Adrenal gland (tissue), 12 donors: ENCODE data around the gene SLC22A3. TPM values are rescaled to one million over a fixed set of nuclear protein-coding genes. Genes with fewer than 3 reads are reported as not detected.

Experiments used
- DNase-seq, 7 donors: peaks; one replicate each; pipeline ENCODE4 v3.0.0-alpha.2; 2019 to 2020
- H3K27ac ChIP-seq, 5 donors: fragments of 200-600 bp; sonication (generic) in 4 of 5; 1 replicate in 3 of 5; 2 replicates in 2 of 5; pipeline versions ENCODE4 v1.5.1 to v1.8.0; 2016 to 2020; ENCODE audit warnings: mild to moderate bottlenecking in 1 of 5
- H3K27me3 ChIP-seq: fragments of 200-600 bp; 2 replicates; pipeline ENCODE4 v1.8.0; 2021
- H3K36me3 ChIP-seq, 2 donors: fragments of 200-600 bp; replicated peaks in 1 of 2; 1 replicate in 1 of 2; 2 replicates in 1 of 2; pipeline versions ENCODE4 v1.5.1 to v1.8.0; 2018 to 2022
- H3K4me1 ChIP-seq, 2 donors: fragments of 200-600 bp; replicated peaks in 1 of 2; 1 replicate in 1 of 2; 2 replicates in 1 of 2; pipeline versions ENCODE4 v1.5.1 to v1.8.0; 2018 to 2021
- H3K4me3 ChIP-seq, 4 donors: fragments of 200-600 bp; sonication (generic) in 3 of 4; one replicate each; pipeline ENCODE4 v1.5.1; 2016 to 2018
- H3K9me3 ChIP-seq, 3 donors: fragments of 200-600 bp; sonication (generic) in 1 of 3; replicated peaks in 1 of 3; 1 replicate in 2 of 3; 2 replicates in 1 of 3; pipeline versions ENCODE4 v1.5.1 to v1.8.0; 2016 to 2021
- CTCF ChIP-seq, 6 experiments: fragments of 450-650 bp in 4 of 6; fragments of 200-600 bp in 2 of 6; sonication (generic) in 1 of 6; IDR thresholded peaks; 1 replicate in 5 of 6; 2 replicates in 1 of 6; pipeline versions ENCODE4 v1.5.1 to v1.8.0; 2016 to 2021; ENCODE audit warnings: antibody characterized with exemption in 6 of 6, mild to moderate bottlenecking in 2 of 6, moderate library complexity in 1 of 6
- POLR2A ChIP-seq, 2 donors: fragments of 450-650 bp; IDR thresholded peaks; one replicate each; pipeline ENCODE4 v1.6.1; 2017; ENCODE audit warnings: antibody characterized with exemption in 2 of 2, mild to moderate bottlenecking in 2 of 2, moderate library complexity in 1 of 2
- whole genome bisulfite sequencing, 4 donors: extraction: QIAGEN DNeasy Blood & Tissue Kit in 2 of 4; methylation state at CpG; one replicate each; pipeline versions ENCODE4 v1.1.5 to v1.1.7; 2013 to 2017; 5-methylcytosine and 5-hydroxymethylcytosine counted together
- intact Hi-C, 2 donors: fragments of 100-400 bp; cut with DNase I; formaldehyde crosslinking; loops; one replicate each; pipeline versions ENCODE4 v1.14.1 to v1.15.0; 2022 to 2023
- polyA plus RNA-seq, 3 donors: library from polyadenylated mRNA; stranded (reverse); fragments of 200-250 nt in 2 of 3; fragments of 350-450 nt in 1 of 3; fragmentation: Illumina TruSeq in 1 of 3; extraction: RNeasy Lipid Tissue Mini Kit (QIAGEN cat#74804) in 1 of 3; gene quantifications; one replicate each; pipeline ENCODE4 v1.2.3, GENCODE V29; 2013 to 2014
- total RNA-seq, 9 donors: library from RNA; depleted of rRNA in 4 of 9; stranded (reverse); fragments of >200 nt in 4 of 9; fragments of 120-200 nt in 1 of 9; fragmentation: NEBNext Ultra II Directional in 1 of 9; extraction: Animal tissue kit (Norgen Biotek cat#: 25700) in 1 of 9; gene quantifications; one replicate each; pipeline versions ENCODE4 v1.1.0 to v1.2.4, GENCODE V29; 2013 to 2023
- donor health status: healthy with polysubstance abuse.
- donor health status: Bipolar disorder and iron deficiency.
- donor health status: DM: yes; HTN: yes; CAD: no.
- donor health status: DM: no; HTN: no; CAD: no.
- donor health status: DM: no; HTN: no; CAD: no.
- donor health status: DM: yes; HTN: yes; CAD: no.

Gene SLC22A3
- total and polyA plus RNA-seq, 12 donors, result 7.2 to 51.9 (median 31.2) TPM

DNA sequence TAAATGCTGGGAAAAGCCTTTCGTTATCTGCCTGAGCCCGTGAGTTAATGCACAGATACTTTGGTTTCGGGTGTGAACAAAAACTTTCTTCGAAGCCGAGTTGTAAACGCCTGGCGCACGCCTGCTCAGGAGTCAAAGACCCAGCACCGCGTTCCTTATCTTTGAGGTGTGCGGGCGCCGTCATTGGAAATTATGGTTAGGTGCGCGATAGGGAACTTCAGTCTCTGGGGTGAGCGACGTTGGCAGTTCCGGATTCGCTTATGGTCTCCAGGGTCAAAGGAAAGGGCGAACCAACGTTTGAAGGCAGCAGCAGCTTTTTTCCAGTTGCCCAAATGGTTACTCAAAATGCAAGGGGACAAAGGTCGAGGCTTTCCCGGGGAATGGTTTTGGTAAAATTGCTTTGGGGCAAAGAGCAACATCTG, 853 bp downstream of the SLC22A3 start:
- Histone ChIP-seq H3K36me3 (no peaks in the 10 kb centered on the region), H3K27me3 (no peaks in the 10 kb centered on the region), H3K4me1 (peaks cover 5 to 8% of the 10 kb centered on the region in 2 donors), H3K27ac (peak overlapping the region in 3 of 5 donors; percentile 72 to 82 (median 77)), H3K4me3 (peak overlapping the region in 3 of 4 donors; percentile 50 to 71 (median 70)), H3K9me3 (no peaks in the 10 kb centered on the region)
- WGBS, 4 donors, result 4 to 9% (median 6%) methylated on average over 10 to 23 of the region's 23 CpGs
- TF ChIP-seq CTCF (IDR thresholded peaks at IDR 0.05) (no peak), POLR2A (IDR thresholded peaks at IDR 0.05) (no peak)
- DNase-seq, result peak in 2 of 7 donors; percentile 24 to 30
- intact Hi-C loops, result loop anchor here in 1 of 2 donors (5.0 kb wide), 1 partner anchor 108 kb away; no protein-coding TSS in a partner anchor

DNA sequence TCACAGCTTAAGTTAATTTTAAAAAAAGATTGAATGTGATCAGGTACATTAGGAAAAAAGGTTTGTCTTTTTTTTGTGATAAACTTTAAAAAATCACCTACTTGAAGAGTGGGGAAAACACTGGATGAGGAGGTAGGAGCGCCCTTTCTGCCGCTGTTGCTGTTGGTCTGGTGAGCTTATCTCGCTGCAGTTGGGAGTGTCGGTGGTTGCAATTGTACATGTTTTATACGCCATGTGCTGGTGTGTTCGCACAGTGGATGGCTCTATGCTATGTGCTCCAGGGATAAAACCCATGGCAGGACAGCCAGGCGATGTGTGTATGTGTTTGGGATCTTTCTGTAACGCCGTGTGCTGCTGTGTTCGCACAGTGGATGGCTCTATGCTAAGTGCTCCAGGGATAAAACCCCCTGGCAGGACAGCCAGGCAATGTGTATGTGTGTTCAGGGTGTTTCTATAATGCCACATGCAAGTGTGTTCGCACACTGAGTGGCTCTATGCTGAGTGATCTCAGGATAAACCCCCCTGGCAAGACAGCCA, 1.7 kb downstream of the SLC22A3 start:
- peak overlapping the region in 2 of 4 donors; percentile 50 to 70 for H3K4me3 ChIP-seq
- no peaks in the 10 kb centered on the region for H3K36me3 ChIP-seq
- no peaks in the 10 kb centered on the region for H3K27me3 ChIP-seq
- no peaks in the 10 kb centered on the region for H3K9me3 ChIP-seq
- WGBS, 4 donors, result 49 to 65% (median 60%) methylated on average over 11 of the region's 11 CpGs
- H3K4me1 ChIP-seq, result peaks cover 5 to 8% of the 10 kb centered on the region in 2 donors
- intact Hi-C loops, result loop anchor here in 1 of 2 donors (5.0 kb wide), 1 partner anchor 107 kb away; no protein-coding TSS in a partner anchor
- DNase-seq, result peak in 1 of 7 donors; percentile 32
- TF ChIP-seq CTCF (IDR thresholded peaks at IDR 0.05) (no peak), POLR2A (IDR thresholded peaks at IDR 0.05) (no peak)
- no peak overlapping the region for H3K27ac ChIP-seq

DNA sequence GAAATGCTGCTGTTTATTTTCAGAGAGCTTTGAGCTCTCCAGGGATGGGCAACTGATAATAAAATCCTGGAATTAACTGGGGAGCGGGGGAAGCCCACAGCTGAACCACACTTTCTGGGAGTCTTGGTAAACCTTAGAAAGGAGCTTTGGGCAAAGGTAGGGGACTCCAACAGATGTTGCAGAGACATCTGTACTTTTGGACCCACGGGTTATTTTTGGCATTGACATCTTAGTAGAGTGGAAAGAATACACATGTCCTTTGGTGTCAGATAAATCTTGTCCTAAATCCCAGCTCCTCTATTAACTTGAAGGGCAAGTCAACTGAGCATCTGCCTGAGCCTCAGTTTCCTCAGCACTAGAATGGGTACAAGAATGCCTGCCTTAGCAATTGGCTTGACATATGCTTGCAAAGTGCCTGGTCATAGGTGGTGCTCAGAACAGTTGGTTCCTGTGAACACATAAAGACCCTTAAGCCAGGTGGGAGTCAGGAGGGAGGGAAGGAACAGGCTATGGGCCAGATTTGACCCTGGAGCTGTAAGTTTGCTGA, 5.8 kb downstream of the SLC22A3 start:
- H3K27ac ChIP-seq, result no peak overlapping the region
- no peaks in the 10 kb centered on the region for H3K27me3 ChIP-seq
- intact Hi-C loops, result no loop called here

GRCh38 chr6:160355001-160355400, 6.8 kb downstream of the SLC22A3 start:
- 77 to 82% (median 81%) methylated on average over 5 to 7 of the region's 7 CpGs for WGBS, 4 donors
- TF ChIP-seq POLR2A (IDR thresholded peaks at IDR 0.05), result no peak
- no peak for TF ChIP-seq CTCF (IDR thresholded peaks at IDR 0.05)
- intact Hi-C loops, result no loop called here

More for the DNA sequence above, 5.8 kb downstream of the SLC22A3 start:
- TF ChIP-seq CTCF (IDR thresholded peaks at IDR 0.05) (no peak), POLR2A (IDR thresholded peaks at IDR 0.05) (no peak)
- Histone ChIP-seq H3K36me3 (no peaks in the 10 kb centered on the region), H3K9me3 (no peaks in the 10 kb centered on the region), H3K4me3 (no peak overlapping the region), H3K4me1 (peaks cover 5 to 8% of the 10 kb centered on the region in 2 donors)
- no peak for DNase-seq
- 81 to 95% (median 87%) methylated on average over 2 of the region's 2 CpGs for WGBS, 4 donors

More at GRCh38 chr6:160355001-160355400, 6.8 kb downstream of the SLC22A3 start:
- Histone ChIP-seq H3K27me3 (no peaks in the 10 kb centered on the region), H3K36me3 (no peaks in the 10 kb centered on the region), H3K27ac (peak overlapping the region in 1 of 5 donors; percentile 45), H3K4me1 (peaks cover 7 to 9% of the 10 kb centered on the region in 2 donors), H3K9me3 (no peaks in the 10 kb centered on the region), H3K4me3 (no peak overlapping the region)
- peak in 3 of 7 donors; percentile 38 to 50 (median 47) for DNase-seq
